DOHH2 (cell line): Measurements from ENCODE around the gene SAP130.

Source experiments
- CTCF ChIP-seq: fragments of 200-600 bp; sonication (generic); IDR thresholded peaks from one replicate; pipeline ENCODE4 v1.5.1; 2014; ENCODE audit warnings: antibody characterized with exemption, mild to moderate bottlenecking, low read depth, low read length; ENCODE audit not compliant: poor library complexity, severe bottlenecking
- EZH2phosphoT487 ChIP-seq: fragments of 200-600 bp; sonication (generic); IDR thresholded peaks from 2 replicates; pipeline ENCODE4 v1.6.1; 2017; ENCODE audit warnings: borderline replicate concordance, mild to moderate bottlenecking, antibody characterized with exemption, low read length, moderate library complexity, mixed read lengths

DNA sequence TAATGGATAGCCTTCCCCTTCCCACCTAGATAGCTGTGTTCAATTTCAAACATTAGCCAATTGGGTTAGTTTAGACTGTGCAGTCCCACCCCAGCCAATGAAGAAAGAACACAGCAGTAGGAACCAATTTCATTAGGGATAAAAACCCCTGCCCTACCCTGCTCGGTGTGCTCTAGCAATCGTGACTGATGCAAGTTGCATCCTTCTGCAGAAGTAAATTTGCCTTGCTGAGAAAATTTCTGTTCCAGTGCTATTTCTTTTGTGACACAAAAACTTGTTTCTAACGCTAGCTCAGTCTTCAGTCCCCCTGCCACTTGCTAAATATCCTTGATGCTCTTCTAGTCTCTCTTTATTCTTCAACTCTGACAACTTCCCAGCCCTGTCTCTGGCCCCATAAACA, 15.2 kb upstream of the SAP130 start:
- TF ChIP-seq CTCF, result no peak
- no peak for TF ChIP-seq EZH2phosphoT487
